Endodermal cell (in vitro differentiated cells): Measurements from ENCODE around the gene SARNP. TPM values are rescaled to one million over a fixed set of nuclear protein-coding genes. Genes with fewer than 3 reads are reported as not detected.

Experiments used
- DNase-seq: peaks from one replicate; pipeline ENCODE4 v3.0.0-alpha.2; 2017
- H3K27ac ChIP-seq: 2 replicates; pipeline ENCODE4 v1.5.1; 2013; ENCODE audit warnings: mild to moderate bottlenecking, low read depth, low read length, moderate library complexity
- H3K27me3 ChIP-seq: 2 replicates; pipeline ENCODE4 v1.6.1; 2013; ENCODE audit warnings: mild to moderate bottlenecking, low read length, moderate library complexity; ENCODE audit not compliant: insufficient read depth, control insufficient read depth, poor library complexity, severe bottlenecking
- H3K36me3 ChIP-seq: 2 replicates; pipeline ENCODE4 v1.7.0; 2013; ENCODE audit warnings: mild to moderate bottlenecking, low read length, moderate library complexity; ENCODE audit not compliant: control insufficient read depth, insufficient read depth
- H3K4me1 ChIP-seq: one replicate; pipeline ENCODE4 v1.7.0; 2013; ENCODE audit warnings: low read length; ENCODE audit not compliant: control insufficient read depth, insufficient read depth
- H3K4me3 ChIP-seq: 2 replicates; pipeline ENCODE4 v1.5.1; 2013; ENCODE audit warnings: mild to moderate bottlenecking, low read length, moderate library complexity
- H3K9ac ChIP-seq: 2 replicates; pipeline ENCODE4 v1.6.1; 2013; ENCODE audit warnings: mild to moderate bottlenecking, low read length, moderate library complexity; ENCODE audit not compliant: poor library complexity, severe bottlenecking; ENCODE audit errors: extremely low read depth
- H3K9me3 ChIP-seq: 2 replicates; pipeline ENCODE4 v1.6.1; 2013; ENCODE audit warnings: mild to moderate bottlenecking, low read length, moderate library complexity; ENCODE audit not compliant: control insufficient read depth
- H3K27ac Mint-ChIP-seq: 2 replicates; pipeline ENCODE4 v1.8.0; 2020; ENCODE audit warnings: mixed read lengths
- H3K27me3 Mint-ChIP-seq: 2 replicates; pipeline ENCODE4 v1.8.0; 2021; ENCODE audit warnings: mild to moderate bottlenecking, mixed read lengths; ENCODE audit not compliant: insufficient read depth
- H3K36me3 Mint-ChIP-seq: 2 replicates; pipeline ENCODE4 v1.8.0; 2020; ENCODE audit warnings: low read depth, mixed read lengths
- H3K4me1 Mint-ChIP-seq: 2 replicates; pipeline ENCODE4 v1.8.0; 2020; ENCODE audit warnings: mixed read lengths
- H3K4me3 Mint-ChIP-seq: 2 replicates; pipeline ENCODE4 v1.8.0; 2020; ENCODE audit warnings: mild to moderate bottlenecking, moderate library complexity, mixed read lengths
- H3K9me3 Mint-ChIP-seq: 2 replicates; pipeline ENCODE4 v1.8.0; 2020; ENCODE audit warnings: mild to moderate bottlenecking, mixed read lengths
- WGBS, 2 experiments: methylation state at CpG; one replicate each; pipeline versions ENCODE4 v1.1.5 to v1.1.7; 2013; ENCODE audit warnings: missing lambda C conversion rate in 2 of 2, mixed read lengths in 1 of 2; ENCODE audit not compliant: insufficient coverage in 1 of 2, insufficient read length in 1 of 2; 5-methylcytosine and 5-hydroxymethylcytosine counted together
- total RNA-seq, 2 donors: library from RNA; stranded (reverse); fragmentation: NEBNext Ultra II Directional in 1 of 2; extraction: Animal tissue kit (Norgen Biotek cat#: 25700) in 1 of 2; gene quantifications; 2 replicates in 1 of 2; 3 replicates in 1 of 2; pipeline ENCODE4 v1.2.1, GENCODE V29; 2021
- TF ChIP-seq, protein P1 (sequence below): fragments of 200-600 bp; sonication (generic); conservative IDR thresholded peaks from 2 replicates; pipeline ENCODE4 v1.5.0; 2021; ENCODE audit warnings: antibody characterized with exemption, mild to moderate bottlenecking

Gene SARNP
- total RNA-seq, 2 donors from 2014 or later: 95.7 to 119 TPM

DNA sequence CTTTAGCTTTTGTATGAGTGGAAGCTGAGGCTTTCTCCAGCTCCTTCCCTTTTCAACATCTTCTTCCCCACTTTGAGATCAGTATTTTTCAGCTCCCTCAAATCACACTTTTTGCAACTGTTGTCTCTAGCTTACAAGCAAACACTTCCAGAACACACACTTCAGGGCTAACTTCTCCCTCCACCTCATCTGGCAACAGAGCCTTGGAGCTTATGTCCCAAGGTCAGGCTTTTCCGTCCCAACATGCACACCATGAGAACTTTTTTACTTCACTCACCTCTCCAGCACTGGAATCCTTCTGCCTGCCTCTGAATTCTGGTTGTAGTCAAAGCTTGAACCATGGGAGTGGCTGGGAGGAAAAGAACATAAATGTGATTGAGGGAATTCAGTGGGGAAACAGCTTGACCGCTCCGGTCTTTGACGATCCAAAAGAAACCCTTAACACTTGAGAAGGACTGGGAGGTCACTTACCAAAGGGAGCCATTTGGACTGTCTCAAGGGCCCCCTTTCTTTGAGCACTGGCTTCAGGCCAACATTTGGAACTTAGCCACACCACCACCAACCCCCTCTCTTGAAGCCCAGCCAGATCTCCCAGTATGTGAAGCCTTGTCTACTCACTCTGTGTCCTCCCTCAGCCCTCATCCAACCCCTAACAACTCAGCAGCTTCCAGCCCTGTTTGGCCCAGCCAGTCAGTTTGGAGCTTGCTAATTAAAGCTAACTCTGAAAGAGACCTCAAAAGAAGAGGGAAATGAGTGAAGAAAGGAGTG, 105.6 kb downstream of the SARNP start:
- H3K4me1 Mint-ChIP-seq: peaks cover 26% of the 10 kb centered on the region
- H3K36me3 ChIP-seq: no peaks in the 10 kb centered on the region
- H3K9ac ChIP-seq: no peak overlapping the region
- no peak overlapping the region for H3K4me3 Mint-ChIP-seq
- no peaks in the 10 kb centered on the region for H3K36me3 Mint-ChIP-seq
- H3K27ac ChIP-seq: no peak overlapping the region
- TF ChIP-seq, protein P1, sequence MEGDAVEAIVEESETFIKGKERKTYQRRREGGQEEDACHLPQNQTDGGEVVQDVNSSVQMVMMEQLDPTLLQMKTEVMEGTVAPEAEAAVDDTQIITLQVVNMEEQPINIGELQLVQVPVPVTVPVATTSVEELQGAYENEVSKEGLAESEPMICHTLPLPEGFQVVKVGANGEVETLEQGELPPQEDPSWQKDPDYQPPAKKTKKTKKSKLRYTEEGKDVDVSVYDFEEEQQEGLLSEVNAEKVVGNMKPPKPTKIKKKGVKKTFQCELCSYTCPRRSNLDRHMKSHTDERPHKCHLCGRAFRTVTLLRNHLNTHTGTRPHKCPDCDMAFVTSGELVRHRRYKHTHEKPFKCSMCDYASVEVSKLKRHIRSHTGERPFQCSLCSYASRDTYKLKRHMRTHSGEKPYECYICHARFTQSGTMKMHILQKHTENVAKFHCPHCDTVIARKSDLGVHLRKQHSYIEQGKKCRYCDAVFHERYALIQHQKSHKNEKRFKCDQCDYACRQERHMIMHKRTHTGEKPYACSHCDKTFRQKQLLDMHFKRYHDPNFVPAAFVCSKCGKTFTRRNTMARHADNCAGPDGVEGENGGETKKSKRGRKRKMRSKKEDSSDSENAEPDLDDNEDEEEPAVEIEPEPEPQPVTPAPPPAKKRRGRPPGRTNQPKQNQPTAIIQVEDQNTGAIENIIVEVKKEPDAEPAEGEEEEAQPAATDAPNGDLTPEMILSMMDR: no peak
- no peak for DNase-seq
- peaks cover 59% of the 10 kb centered on the region for H3K27me3 Mint-ChIP-seq
- 91 to 100% methylated on average over 4 of the region's 4 CpGs for WGBS, 2 experiments
- no peaks in the 10 kb centered on the region for H3K9me3 ChIP-seq
- H3K4me3 ChIP-seq: no peak overlapping the region
- H3K9me3 Mint-ChIP-seq: no peaks in the 10 kb centered on the region
- H3K4me1 ChIP-seq: no peaks in the 10 kb centered on the region
- H3K27ac Mint-ChIP-seq: no peak overlapping the region
- H3K27me3 ChIP-seq: peaks cover 51% of the 10 kb centered on the region

DNA sequence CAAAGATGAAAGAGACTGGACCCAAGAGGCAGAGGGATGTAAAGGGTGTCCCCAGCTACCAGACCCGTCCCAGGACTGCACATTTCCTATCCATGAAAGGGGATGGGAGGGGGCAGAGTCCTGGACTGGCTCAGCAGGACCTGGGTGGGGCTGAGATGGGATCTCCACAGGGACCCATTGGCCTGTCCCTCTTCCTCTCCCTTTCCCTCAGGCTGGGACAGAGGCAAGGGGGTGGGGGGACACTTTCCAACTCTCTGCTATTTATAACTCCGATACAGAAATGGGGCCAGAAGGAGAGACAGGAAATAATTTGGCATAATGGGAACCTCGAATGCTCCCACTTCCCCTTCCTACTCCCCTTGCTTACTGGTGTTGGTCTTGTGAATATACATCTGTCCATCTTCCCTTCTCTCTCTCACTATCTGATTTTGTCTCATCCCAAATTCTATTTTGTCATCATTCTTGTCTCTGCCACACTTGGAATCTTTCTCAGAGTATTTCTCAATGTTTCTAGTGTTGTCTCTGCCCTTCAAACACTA, 108.8 kb downstream of the SARNP start:
- H3K4me3 Mint-ChIP-seq: peak overlapping the region; percentile 86
- Histone ChIP-seq H3K9ac (no peak overlapping the region), H3K27ac (no peak overlapping the region), H3K27me3 (peaks cover 54% of the 10 kb centered on the region), H3K36me3 (no peaks in the 10 kb centered on the region), H3K4me3 (peak overlapping the region; percentile 75), H3K9me3 (no peaks in the 10 kb centered on the region), H3K4me1 (no peaks in the 10 kb centered on the region)
- H3K9me3 Mint-ChIP-seq: no peaks in the 10 kb centered on the region
- TF ChIP-seq, protein P1: no peak
- H3K27ac Mint-ChIP-seq: no peak overlapping the region
- no peak for DNase-seq
- peaks cover 71% of the 10 kb centered on the region for H3K27me3 Mint-ChIP-seq
- H3K4me1 Mint-ChIP-seq: peaks cover 35% of the 10 kb centered on the region
- H3K36me3 Mint-ChIP-seq: no peaks in the 10 kb centered on the region
- WGBS, 2 experiments: 75% methylated on average over 1 of the region's 3 CpGs; no CpG with 5 or more reads in 1 of the 2 experiments

DNA sequence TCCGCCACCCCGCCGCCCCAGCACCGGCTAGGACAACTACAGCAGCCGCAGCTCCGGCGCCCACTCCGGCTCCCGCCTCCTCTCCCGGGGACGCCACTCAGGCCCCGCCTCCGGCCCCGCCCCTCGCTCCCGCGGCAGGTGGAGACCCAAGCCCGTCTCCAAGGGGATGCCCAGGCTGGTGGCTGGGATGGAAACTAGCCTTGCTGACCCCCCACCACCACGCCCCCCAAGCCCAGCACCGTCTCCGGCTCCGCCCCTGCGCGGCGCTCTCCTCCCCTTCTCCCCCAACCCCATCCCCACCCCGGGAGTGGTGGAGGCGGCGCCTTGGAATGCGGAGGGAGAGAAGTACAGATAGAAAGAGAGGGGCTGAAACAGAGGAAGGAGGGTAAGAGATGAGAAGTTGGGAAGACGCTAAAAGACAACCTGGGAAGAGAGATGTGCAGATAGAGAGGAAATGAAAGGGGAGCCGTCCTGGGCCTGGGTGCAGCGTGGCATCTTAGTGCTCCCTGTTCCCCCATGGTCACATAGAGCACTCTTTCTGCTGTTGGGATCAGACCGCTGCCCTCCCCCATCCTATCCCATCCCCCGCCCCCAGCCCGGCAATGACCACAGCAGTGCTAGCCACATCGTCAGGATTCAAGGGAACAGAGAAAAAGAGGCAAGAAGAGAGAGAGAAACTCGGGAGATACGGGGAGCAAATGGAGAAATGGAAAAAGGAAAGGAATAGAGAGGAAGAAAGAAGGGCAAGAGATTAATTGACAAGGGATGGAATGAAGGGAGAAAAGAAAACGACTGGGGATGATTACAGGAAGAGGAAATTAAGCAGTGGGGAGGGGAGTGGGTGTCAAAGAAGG, 109.5 kb downstream of the SARNP start, which contains the start of gene ITGA7:
TSS of gene ITGA7 (minus strand) at position 64 of the 854 bp plus-strand sequence. CDS start 222 bp downstream, outside the sequence.
- Histone ChIP-seq H3K9me3 (no peaks in the 10 kb centered on the region), H3K27ac (no peak within 1 kb of the TSS), H3K4me3 (peak within 1 kb of the TSS; percentile 85), H3K4me1 (no peaks in the 10 kb centered on the region), H3K36me3 (no peaks in the 10 kb centered on the region), H3K9ac (peak within 1 kb of the TSS; percentile 41), H3K27me3 (peaks cover 47% of the 10 kb centered on the region)
- TF ChIP-seq, protein P1: no peak
- peaks cover 35% of the 10 kb centered on the region for H3K4me1 Mint-ChIP-seq
- no peaks in the 10 kb centered on the region for H3K36me3 Mint-ChIP-seq
- peak within 1 kb of the TSS; percentile 86 for H3K4me3 Mint-ChIP-seq
- no peaks in the 10 kb centered on the region for H3K9me3 Mint-ChIP-seq
- WGBS, 2 experiments: 1 to 2% methylated on average over 5 to 31 of the region's 39 CpGs
- DNase-seq: peak; percentile 100
- peaks cover 65% of the 10 kb centered on the region for H3K27me3 Mint-ChIP-seq
- H3K27ac Mint-ChIP-seq: peak within 1 kb of the TSS; percentile 78
